Measurements from ENCODE around the gene PAX2.

The PAX2 gene

DNA sequence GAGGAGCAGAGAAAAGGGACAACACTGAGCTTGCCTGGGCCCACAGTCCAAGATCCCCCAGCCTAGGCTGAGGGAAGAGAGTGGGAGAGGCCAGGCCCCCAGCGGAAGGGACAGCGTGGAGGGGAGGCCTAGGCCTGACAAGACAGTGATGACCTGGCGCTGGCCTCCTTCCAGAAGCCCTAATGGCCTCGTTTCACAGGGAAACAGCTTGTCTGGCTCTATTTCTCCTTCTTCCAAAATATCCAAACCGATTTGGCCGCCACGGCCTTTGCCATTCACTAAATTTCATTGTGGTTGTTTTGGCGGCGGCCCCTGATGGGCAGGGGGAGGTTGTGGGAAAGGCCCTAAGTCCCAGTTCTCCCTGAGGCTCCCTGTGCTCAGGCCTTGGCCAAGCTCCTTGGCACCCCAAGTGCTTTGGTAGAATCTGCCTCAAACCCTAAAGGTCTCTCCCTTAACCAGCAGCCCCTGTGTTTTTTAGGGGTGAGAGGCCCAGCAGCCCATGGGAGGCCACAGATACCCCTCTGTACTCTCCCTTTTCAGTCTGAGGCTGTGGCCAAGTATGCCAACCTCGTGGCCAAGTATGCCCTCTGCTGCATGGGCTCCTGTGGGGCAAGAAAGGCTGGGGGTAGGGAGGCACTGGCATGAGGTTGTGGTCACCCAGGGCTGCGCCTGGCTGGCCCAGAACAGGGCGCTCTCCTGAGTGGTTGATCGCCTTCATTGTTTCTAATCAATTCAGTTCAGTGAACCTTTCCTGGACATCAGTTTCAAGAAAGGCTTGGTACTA is 37.3 kb downstream of the PAX2 start:
- TF ChIP-seq, protein P1, sequence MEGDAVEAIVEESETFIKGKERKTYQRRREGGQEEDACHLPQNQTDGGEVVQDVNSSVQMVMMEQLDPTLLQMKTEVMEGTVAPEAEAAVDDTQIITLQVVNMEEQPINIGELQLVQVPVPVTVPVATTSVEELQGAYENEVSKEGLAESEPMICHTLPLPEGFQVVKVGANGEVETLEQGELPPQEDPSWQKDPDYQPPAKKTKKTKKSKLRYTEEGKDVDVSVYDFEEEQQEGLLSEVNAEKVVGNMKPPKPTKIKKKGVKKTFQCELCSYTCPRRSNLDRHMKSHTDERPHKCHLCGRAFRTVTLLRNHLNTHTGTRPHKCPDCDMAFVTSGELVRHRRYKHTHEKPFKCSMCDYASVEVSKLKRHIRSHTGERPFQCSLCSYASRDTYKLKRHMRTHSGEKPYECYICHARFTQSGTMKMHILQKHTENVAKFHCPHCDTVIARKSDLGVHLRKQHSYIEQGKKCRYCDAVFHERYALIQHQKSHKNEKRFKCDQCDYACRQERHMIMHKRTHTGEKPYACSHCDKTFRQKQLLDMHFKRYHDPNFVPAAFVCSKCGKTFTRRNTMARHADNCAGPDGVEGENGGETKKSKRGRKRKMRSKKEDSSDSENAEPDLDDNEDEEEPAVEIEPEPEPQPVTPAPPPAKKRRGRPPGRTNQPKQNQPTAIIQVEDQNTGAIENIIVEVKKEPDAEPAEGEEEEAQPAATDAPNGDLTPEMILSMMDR (conservative IDR thresholded peaks at IDR 0.05; ENCODE audit: low read depth): no peak
- ChIA-PET POLR2A (ENCODE audit: low non-redundant PET) (no interaction called here), CTCF (no interaction called here)
- no peak for DNase-seq (ENCODE audit: low spot score)
- H3K27ac ChIP-seq: no peak overlapping the region

DNA sequence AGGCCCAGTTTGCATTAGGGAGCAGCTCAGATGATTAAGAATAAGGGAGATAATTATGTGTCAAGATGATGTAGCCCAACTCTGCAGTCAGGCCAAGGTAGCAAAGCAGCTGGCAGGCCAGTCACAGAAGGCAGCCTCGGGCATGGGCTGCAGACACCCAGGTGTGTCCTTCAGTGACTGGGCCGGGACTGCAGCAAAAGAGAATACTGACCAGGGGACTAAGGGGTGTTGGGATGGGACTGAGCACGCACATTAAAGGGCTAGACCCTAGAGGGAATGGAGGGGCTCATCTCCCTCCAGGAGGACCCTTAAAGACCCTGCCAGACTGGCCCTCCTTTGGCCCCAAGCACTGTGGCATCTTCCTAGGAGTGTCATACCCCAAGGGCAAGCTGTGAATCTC is 38.7 kb downstream of the PAX2 start:
- ChIA-PET CTCF (interaction anchor here (0.5 kb wide), 1 partner anchor 139 kb away, joined by 3 read pairs; no protein-coding TSS in a partner anchor), POLR2A (ENCODE audit: low non-redundant PET) (no interaction called here)
- H3K27ac ChIP-seq: no peak overlapping the region
- DNase-seq (ENCODE audit: low spot score): no peak
- TF ChIP-seq, protein P1 (conservative IDR thresholded peaks at IDR 0.05; ENCODE audit: low read depth): no peak

DNA sequence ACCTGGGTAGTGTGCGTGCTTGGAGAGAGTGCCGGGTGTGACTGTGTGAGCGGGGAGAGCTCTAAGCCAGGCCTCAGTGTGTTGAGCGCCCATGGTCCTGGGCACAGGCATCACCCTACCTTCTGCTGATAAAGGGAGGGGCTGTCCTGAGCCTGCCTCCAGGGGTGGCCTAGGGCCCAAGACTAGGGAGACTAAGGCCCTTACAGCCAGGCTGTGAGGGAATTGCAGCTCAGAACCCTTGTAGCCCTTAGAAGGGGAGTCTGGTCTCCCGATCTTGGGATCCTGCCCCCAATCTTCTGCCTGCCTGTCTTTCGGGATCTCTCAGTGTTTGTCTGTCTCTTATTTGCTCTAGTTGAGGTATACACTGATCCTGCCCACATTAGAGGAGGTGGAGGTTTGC is 41.2 kb downstream of the PAX2 start:
- H3K27ac ChIP-seq: no peak overlapping the region
- ChIA-PET POLR2A (ENCODE audit: low non-redundant PET) (no interaction called here), CTCF (no interaction called here)
- TF ChIP-seq, protein P1 (conservative IDR thresholded peaks at IDR 0.05; ENCODE audit: low read depth): no peak
- DNase-seq (ENCODE audit: low spot score): no peak

DNA sequence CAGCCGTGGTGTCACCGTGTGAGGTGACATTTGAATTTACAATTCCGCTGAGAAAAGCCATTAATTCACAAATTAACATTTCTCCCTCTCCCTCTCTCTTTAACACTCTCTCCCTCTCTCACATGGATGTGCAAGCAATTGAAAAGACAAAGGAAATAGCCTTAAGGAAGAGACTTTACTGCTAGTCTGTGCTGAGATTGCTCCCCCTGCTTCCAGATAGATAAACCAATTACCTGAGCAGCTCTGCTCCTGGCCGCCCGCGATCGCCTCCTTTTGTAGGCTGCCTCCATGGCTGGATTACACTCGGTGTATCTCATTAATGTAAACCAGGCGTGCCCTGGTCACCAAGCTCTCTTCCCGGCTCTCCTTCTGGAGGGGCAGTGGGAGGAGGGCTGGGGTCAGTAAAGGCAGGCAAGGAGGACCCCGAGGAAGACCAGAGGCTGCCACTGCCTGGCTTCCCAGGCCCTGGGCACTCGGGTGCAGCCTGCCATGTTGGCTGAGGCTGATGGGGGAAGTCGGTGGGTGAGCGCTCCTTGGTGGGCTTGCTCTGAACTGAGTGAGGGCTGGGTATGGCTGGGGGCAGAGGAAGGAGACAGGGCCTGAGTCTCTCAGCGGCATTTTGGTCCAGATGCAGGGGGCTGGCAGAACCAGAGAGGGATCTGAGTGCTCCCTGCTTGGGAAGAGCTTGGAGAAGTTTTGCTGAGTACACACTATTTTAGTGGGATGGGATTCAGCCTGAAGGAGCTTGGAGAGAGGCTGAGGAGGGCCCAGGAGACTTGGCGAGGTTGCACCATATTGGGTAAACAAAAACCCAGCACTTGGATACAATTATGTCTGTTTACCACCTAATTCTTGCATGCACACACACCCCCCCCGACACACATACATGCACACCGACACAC is 42.9 kb downstream of the PAX2 start:
- no peak overlapping the region for H3K27ac ChIP-seq
- TF ChIP-seq, protein P1 (conservative IDR thresholded peaks at IDR 0.05; ENCODE audit: low read depth): no peak
- no peak for DNase-seq (ENCODE audit: low spot score)
- CTCF ChIA-PET: interaction anchor here (0.6 to 0.7 kb wide), 2 partner anchors 15 to 90 kb away, joined by 3 read pairs; no protein-coding TSS in a partner anchor
- POLR2A ChIA-PET (ENCODE audit: low non-redundant PET): no interaction called here

DNA sequence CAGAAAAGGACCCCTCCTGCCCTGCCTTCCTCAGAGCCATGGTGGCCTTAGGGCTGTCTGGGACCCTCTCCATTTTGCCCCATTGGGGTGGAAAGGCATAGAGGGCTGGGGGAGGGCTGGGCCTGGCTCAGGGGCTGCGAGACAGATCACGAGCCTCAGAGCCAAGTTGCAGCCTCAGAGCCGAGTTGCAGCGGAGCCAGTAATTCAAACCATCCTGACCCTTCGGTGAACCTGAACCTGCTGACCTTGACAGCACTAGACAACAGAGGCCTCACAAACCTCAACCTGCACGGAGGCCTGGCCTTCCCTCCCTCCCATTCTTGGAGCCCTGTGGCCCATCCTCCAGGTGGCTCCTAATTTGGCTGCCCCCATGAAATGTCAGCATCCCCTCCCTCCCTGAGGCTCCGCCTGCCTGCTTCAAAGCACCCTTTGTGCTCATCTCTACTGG is 45.4 kb downstream of the PAX2 start:
- ChIA-PET POLR2A (ENCODE audit: low non-redundant PET) (no interaction called here), CTCF (no interaction called here)
- TF ChIP-seq, protein P1 (conservative IDR thresholded peaks at IDR 0.05; ENCODE audit: low read depth): no peak
- no peak overlapping the region for H3K27ac ChIP-seq
- DNase-seq (ENCODE audit: low spot score): no peak

DNA sequence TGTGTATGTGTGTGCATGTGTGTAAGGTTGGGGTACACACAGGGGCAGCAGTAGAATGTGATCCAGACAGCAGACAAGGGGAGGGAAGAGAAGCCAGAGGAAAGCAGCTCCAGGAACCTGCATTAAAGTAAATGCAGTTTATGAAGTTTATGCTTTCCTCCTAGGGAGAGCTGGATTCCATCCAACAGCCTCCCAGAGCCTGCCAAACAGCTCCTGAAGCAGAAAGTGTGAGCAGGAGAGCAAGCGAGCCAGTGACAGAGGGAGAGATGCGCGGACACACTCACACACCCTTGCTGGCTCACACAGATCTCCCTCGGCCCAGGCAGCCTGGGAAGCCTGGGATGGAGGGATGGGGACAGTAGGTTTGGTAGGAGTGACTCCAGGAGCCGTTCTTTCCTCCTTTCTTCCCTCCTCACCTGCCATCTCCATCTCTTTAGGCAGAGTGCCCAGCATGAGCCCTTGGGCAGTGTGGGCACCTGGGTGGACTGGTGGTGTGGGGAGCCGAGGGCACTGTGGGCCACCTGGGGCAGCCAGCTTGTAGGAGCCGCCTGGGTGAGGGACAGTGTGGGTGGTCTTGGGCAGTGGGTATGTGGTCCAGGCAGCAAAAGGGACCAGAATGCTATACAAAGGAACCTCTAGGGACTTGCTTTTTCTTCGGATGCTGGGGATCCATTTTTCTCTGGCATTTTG is 46.1 kb downstream of the PAX2 start:
- TF ChIP-seq, protein P1 (conservative IDR thresholded peaks at IDR 0.05; ENCODE audit: low read depth): no peak
- CTCF ChIA-PET: no interaction called here
- DNase-seq (ENCODE audit: low spot score): no peak
- no peak overlapping the region for H3K27ac ChIP-seq
- POLR2A ChIA-PET (ENCODE audit: low non-redundant PET): no interaction called here
